ENCODE measurements around the gene ASPDH.

ASPDH gene

DNA sequence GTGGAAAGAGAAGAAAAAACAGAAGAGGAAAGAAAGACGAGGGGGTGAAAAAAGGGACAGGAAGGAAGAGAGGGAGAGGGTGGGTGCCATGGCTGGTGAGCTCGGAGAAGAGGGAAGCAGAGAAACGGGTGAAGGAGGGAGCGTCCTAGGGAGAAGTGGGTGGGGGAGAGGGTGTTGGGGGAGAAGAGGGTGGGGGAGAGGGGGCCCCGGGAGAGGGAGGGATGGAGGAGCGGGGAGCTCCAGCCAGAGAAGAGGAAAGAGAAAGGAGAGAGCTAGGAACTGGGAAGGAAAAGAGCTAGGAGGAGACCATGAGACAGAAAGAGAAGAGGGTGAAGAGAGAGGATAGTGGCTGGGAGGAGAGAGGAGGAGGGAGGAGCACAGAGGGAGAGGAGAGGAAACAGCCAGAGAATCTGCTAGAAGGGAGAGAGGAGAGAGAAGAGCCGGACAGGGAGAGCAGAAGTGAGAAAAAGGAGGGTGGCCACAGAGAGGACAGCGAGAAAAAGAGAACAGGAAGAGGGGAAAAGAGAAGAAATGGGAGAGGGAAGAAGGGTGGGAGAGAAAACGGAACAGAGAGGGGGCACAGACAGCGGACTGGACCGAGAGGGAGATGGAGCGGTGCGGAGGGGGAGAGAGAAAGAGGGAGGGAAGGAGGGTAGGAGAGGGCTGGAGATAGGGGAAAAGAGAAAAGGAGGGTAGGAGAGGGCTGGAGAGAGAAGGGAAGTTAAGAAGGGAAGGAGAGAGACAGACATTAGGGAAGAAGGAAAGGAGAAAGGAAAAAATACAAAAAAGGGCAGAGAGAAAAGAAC is 25.1 kb downstream of the ASPDH start:
- peak in 2 of 42 donors; percentile 18 to 22 for DNase-seq
- intact Hi-C loops (cut with DNase I), result no loop called here

DNA sequence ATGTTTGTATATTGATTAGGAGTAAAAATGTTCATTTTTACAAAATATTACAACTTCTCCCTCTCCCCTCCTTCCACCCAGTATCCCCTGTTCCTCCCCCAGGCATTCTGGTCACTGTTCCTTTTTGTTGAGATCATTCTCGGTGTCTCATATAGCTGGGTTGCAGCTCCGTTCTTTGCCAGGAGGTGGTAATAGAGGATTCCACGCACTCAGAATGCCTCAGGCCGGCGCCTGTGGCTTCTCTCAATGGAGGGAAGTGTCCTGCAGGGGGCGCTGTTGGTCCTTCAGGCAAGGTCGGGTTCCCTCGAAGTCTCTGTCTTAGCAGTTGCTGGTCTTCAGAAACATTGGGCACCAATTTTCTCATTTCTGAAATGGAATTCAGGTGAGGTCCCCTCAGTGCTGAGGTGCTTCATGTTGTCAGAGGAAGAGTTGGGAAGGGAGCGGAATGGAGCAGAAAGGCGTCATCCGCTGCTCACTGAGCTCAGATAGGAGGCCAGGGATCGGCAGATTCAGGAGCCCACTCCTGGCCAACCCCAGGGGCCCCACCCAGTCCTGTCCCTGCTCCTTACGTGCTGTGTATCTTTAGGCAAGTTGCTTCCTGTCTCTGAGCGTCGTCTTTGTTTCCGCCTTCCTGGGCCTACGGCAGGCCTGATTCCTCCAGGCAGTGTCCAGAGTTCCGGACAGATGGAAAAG is 26.7 kb downstream of the ASPDH start:
- intact Hi-C loops (cut with DNase I), result no loop called here
- peak in 16 of 42 donors; percentile 18 to 84 (median 48) for DNase-seq

DNA sequence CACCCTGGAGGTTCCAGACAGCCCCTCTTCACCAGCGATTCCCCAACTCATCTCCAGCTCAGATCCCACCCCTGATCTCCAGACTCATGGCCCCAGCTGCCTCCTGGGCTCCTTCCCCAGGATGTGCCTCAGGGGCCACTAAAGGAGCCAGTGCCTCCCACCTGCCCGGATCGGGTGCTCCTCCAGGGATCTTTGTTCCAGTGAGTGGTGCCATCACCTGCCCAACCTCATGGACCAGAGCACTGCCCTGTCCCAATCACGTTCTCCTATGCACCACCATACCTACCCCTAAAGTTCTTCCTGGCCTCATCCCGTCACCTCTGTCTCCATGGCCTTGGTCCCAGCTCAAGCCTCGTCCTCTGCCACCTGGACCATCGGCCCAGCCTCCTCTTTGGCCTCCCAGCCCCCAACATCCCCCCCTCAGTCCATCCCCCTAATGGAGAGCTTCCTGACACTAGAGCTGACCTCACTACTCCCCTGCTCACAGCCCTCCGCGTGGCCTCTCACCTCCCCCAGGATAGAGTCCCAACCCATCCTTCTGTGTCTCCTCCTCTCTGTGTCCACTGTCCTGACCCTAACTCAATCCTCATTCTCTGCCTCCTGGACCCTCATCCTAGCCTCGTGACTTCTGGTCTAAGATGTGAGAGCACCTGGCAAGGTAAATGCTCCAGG is 28.3 kb downstream of the ASPDH start:
- DNase-seq, result peak in 1 of 42 donors; percentile 28
- intact Hi-C loops (cut with DNase I), result no loop called here

DNA sequence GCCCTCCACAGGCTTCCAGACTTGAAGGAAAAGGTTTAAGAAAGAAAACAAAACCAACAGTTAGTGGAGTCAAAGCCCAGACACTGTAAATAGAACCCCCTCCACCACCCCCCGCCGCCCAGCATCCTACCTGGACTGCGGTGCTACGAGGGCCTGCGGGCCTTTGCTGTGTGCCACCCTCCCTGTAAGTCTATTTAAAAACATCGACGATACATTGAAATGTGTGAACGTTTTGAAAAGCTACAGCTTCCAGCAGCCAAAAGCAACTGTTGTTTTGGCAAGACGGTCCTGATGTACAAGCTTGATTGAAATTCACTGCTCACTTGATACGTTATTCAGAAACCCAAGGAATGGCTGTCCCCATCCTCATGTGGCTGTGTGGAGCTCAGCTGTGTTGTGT is 30.8 kb downstream of the ASPDH start:
- intact Hi-C loops (cut with DNase I), result no loop called here
- peak in 1 of 42 donors; percentile 24 for DNase-seq

DNA sequence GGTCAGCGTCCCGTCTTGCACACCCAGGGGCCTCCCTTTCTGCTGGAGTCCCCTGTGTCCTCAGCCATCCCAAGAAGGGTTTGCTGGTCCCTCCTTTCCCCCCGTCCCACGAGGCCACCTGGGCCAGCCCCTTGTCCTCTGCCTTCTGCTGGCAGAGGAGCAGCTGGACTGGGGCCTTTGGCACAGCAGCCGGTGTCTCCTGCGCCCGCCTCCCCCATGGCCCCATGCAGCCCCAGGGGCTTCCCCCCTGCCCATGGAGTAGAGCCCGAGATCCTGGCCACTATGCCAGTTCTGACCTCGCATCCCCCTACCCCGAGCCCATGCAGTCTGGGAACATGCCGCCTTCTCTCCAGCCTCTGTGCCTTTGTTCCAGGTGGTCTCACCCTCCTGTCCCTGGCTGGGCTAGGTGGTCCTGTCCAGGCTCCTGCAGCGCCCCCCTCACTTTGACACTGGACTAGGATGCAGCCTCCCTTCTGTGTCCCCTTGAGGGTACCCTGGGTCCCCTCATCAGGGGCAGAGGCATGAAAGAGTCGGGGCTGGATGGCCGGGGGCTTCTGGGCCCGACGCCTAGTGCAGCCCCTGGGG is 31.4 kb downstream of the ASPDH start:
- intact Hi-C loops (cut with DNase I), result no loop called here
- peak in 1 of 42 donors; percentile 10 for DNase-seq

DNA sequence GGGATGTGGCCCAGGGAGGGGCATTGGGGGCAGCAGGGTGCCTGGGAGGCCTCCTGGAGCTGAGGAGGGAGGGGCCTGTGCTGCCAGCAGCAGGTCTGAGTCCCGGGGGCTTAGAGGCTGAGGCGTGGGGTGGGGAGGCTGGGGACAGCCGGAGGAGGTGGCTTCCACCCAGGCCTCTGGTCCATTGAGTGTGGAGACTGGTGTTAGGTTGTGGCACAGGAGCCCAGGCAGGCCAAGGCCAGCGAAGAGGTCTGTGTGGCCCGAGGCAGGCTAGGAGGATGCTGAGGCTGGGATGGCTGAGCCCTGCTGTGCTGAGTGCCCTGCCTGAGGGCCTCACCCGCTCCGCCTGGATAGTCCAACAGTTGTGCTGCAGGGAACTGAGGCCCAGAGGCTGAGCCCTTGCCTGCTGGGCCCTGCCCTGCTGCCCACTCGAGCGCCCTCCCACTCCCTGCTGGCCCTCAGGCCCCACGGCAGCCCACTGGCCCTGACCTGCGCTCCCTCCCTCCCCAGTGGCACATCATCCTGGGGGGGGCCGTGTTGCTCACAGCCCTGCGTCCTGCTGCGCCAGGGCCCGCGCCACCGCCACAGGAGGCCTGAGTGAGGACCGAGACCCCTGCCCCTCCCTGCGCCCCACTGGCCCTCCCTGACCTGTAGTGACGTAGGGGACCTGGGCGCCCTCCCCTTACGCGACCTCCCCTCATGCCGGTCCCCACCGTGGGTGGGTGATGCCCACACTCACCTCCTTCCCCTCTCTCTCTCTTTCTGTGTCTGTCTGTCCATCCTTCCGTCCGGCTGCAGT is 32.2 kb downstream of the ASPDH start:
- intact Hi-C loops (cut with DNase I), result no loop called here
- peak in 1 of 42 donors; percentile 20 for DNase-seq

DNA sequence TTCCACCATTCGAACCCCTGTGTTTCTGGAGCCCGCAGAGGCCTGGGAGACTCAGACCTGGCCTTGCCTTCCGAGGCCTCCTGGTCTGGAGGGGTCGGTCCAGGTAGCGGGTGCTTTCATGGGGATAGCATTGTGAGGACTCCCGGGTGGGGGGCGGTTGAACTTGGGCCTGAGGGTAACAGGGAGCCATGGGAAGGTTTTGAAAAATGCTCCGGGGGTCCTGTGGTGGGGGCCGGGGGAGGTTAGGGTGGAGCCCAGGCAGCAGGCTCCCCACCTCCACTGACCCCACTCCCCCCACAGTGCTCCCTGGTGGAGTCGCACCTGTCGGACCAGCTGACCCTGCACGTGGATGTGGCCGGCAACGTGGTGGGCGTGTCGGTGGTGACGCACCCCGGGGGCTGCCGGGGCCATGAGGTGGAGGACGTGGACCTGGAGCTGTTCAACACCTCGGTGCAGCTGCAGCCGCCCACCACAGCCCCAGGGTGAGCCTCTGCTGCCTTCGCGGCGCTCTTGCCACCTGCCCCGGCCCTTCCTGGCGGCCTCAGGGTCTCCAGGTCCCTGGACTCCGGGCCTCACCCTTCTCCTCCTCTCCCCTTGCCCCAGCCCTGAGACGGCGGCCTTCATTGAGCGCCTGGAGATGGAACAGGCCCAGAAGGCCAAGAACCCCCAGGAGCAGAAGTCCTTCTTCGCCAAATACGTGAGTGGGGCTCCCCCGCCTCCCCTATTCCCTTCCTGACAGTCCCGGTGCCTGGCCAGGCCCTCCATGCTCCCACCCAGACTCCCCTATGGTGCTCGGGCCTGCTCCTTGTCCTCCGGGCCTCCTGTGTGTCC is 33.2 kb downstream of the ASPDH start:
- peak in 1 of 42 donors; percentile 7 for DNase-seq
- intact Hi-C loops (cut with DNase I), result no loop called here

DNA sequence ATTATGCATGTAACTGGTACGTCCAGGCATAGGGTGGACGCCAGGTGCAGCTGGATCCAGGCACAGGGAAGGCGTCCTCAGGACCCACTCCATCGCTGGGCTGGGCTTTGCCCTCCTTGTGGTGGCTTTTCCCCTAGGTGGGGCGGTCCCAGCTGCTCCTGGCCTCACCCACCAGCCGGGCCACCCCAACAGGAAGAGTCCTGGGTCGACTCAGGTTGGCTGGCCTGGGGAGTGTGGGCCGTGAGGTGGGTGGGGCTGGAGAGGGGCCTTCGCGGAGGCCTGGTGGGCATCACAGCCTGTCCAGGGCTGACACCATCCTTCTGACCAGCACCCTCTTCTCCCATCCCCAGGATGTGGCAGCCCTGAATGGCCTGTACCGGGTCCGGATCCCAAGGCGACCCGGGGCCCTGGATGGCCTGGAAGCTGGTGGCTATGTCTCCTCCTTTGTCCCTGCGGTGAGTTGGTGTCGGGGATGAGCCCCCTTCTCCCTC is 33.9 kb downstream of the ASPDH start:
- peak in 1 of 42 donors; percentile 25 for DNase-seq
- intact Hi-C loops (cut with DNase I), result loop anchor here (5.0 kb wide), 1 partner anchor 98 kb away; the partner anchor contains the start of gene POLD1

DNA sequence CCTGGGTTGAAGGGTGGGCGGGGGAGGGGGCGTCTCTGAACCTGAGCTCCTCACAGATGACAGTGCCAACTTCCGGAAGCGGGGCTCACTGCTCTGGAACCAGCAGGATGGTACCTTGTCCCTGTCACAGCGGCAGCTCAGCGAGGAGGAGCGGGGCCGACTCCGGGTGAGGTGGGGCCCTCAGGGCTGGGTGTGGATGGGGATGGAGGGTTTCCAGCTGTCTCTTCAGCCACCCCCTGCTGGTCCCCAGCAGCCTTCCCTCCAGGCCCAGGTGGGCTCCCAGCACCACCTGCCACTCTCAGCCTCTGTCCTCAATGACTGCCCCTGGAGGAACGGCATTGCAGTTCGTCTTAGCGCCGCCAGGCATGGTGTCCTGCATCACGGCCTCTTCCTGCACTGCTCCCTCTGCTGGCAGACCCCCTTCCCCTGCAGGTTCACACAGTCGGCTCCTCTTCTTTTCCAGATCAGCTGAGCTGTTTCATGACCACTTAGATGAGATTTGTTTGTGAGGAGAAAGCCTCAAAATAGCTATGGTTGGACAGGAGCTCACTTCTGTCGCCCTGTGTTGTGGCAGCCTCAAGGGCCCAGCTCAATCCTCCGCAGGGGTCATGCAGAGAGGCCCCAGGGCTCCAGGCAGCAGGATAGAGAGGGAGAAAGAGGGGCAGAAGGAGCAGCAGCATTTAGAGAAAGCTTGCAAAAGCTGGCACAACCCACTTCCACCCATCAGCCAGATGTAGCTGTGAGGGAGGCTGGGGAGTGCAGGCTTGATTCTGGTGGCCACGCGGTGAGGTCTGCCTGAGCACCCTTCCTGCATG is 34.6 kb downstream of the ASPDH start:
- intact Hi-C loops (cut with DNase I), result loop anchor here (5.0 kb wide), 1 partner anchor 97 kb away; the partner anchor contains the start of gene POLD1
- peak in 27 of 42 donors; percentile 40 to 81 (median 54) for DNase-seq

DNA sequence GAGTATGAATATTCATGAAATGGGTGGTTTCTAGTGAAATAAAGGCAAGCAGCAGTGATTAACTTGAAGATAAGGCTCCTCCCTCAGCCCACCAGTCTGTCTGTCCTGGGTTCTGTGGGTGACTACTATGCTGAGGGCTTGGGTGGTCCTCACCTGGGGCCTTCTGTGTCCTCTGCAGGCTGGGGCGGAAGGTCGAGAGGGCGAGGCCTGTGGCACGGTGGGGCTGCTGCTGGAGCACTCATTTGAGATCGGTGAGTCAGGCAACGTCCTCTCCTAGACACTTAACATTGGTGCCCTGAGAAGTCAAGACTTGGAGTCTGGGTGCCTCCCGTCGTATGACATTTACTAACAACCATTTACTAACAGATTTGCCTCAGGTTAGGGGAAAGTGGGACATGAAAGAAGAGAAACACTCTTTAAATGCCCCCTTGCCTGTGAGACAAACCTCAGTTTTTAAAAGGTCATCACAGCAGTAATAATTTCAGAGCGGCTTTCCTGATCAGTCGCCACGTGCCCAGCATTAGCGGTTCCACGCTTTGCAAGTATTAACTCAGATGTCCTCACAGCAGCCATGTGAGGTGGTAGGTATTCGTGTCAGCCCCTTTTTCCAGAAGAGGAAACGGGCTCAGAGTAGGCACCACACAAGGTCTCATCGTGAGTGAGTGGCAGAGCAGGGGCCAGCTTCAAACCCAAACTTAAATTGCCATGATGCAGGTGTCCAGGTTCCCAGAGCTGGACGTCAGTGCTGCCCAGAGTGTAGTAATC is 35.8 kb downstream of the ASPDH start:
- intact Hi-C loops (cut with DNase I), result loop anchor here (2.0 to 5.0 kb wide), 2 partner anchors 33 to 96 kb away; partner anchors contain the start of genes JOSD2 and POLD1
- DNase-seq, result peak in 1 of 42 donors; percentile 32

DNA sequence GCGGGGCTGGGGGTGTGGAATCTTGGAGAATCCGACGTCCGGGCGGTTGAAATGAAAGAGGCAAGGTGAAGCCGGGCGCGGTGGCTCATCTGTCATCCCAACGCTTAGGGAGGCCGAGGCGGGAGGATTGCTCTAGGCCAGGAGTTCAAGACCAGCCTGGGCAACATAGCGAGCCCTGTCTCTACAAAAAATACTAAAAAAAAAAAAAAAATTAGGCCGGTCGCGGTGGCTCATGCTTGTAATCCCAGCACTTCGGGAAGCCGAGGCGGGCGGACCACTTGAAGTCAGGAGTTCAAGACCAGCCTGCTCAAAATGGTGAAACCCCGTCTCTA is 36.8 kb downstream of the ASPDH start:
- intact Hi-C loops (cut with DNase I), result loop anchor here (2.0 to 5.0 kb wide), 2 partner anchors 34 to 95 kb away; partner anchors contain the start of genes JOSD2 and POLD1
- DNase-seq, result no peak

DNA sequence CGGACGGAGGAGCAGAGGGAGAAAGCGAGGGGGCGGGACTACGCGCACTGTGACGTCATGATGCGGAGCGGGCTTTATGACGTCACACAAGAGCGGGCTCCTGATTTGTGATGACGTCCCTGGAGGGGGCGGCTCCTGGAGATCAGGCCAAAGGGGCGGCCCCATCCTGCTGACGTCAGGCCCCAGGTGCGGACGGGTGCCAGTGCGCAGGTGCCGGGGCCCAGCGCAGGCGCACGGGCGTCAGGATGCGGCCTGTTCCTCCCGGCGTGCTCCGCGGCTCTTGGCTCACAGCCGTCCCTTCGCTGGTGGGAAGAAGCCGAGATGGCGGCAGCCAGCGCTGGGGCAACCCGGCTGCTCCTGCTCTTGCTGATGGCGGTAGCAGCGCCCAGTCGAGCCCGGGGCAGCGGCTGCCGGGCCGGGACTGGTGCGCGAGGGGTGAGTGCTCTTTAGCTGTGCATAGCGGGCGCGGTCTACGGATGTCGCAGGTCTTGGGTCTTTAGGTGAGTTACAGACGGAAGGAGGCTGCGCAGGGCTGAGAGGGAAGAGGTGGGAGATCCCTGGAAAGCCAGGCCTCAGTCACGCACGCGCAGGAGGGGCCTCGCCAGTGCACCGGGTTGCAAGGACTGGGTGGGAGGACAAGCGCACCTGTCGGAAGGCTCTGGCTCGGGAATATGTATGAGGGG is 37.3 kb downstream of the ASPDH start, which contains the start of the genes EMC10 and GARIN5A:
EMC10 (plus strand) TSS at position 284 of the 683 bp plus-strand sequence; CDS start at position 322, 38 bp downstream.
GARIN5A (minus strand) TSS at position 625 of the 683 bp plus-strand sequence; CDS start at position 165, 460 bp downstream.
- intact Hi-C loops (cut with DNase I), result loop anchor here (2.0 to 5.0 kb wide), 2 partner anchors 34 to 94 kb away; partner anchors contain the start of genes JOSD2 and POLD1
- peak; percentile 79 to 95 (median 90) for DNase-seq

DNA sequence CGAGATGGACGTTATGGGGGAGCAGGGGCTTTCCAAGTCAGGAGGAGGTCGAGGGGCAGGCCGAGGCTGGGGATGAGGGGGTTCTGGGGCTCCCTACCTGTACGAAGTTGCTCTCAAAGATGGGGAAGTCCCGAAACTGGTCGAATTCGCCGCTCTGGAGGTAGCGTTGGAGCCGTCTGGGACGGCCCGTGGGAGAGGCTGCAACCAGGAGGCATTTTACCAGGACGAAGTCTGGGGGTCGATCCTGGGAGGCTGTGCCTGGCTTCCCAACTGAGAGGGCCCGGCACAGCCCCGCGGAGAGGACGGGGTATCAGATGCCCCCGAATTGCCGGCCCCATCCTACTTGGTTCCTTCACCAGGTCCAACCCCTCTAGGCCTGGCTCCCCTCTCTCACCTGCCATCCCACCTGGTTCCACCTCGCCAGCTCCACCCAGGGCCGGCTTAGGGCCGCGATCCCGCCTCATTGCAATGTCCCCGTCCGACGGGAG is 37.9 kb downstream of the ASPDH start:
- intact Hi-C loops (cut with DNase I), result loop anchor here (2.0 to 5.0 kb wide), 2 partner anchors 35 to 93 kb away; partner anchors contain the start of genes JOSD2 and POLD1
- DNase-seq, result peak in 1 of 42 donors; percentile 10

DNA sequence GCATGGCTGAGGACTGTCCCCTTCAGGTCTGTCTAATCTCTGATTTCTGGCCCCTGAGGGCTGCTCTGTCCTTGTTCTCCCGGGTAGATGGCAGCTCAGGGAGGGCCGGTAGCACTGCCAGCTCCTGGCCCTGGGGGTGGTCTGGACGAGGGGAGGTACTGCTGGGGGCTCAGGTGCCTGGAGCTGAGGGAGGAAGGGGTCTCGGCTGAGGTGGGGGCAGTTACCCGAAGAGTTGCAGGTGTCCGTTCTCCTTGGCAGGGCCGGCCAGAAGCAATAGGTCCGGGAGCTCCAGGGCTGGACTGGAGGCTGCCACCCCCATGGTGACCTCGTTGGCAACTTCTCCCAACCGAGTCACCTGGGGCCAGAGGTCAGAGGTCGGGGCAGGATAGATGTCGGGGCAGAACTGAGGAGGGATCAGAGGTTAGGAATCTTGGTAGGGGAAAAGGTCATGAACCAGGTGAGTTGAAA is 38.6 kb downstream of the ASPDH start:
- intact Hi-C loops (cut with DNase I), result loop anchor here (5.0 kb wide), 1 partner anchor 93 kb away; the partner anchor contains the start of gene POLD1
- DNase-seq, result peak in 1 of 42 donors; percentile 30

Data from head of caudate nucleus (tissue), 42 donors.